ENCODE measurements around the gene C11orf58.
A peak's percentile ranks its signal among the peaks of the same experiment; 100 is the strongest.

The C11orf58 gene

DNA sequence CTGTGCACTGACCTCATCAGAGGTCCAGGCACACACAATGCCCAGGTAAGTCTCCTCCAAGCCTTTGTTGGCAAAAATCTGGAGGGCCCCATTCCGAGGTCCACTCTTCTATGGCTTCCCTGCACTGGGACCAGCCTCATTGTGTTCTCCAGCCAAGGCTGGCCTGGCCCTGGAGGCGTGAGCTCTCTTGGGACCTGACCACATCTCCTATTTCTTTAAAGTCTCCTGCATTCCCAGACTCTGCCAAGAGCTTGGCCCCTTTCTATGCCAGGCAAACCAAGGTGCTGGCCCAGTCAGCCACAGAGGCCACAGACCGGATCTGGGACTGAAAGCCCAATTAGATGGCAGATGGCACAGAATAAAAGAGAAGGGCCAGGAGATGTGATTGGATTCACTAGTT is 55.1 kb downstream of the C11orf58 start:
- Histone ChIP-seq H3K4me3 (ENCODE audit: control insufficient read depth in 1 of 7, extremely low read depth in 1 of 7, insufficient read depth in 4 of 7, low read depth in 2 of 7, low read length in 6 of 7) (no peak overlapping the region), H3K9me3 (ENCODE audit: control extremely low read depth in 1 of 5, control insufficient read depth in 4 of 5, insufficient read depth in 2 of 5, low read depth in 1 of 5, low read length in 4 of 5) (no peaks in the 10 kb centered on the region), H3K4me1 (ENCODE audit: control extremely low read depth in 1 of 4, control insufficient read depth in 4 of 4, insufficient read depth in 4 of 4, low read length in 3 of 4) (peaks cover 11 to 66% (median 51%) of the 10 kb centered on the region in 4 experiments), H3K27ac (ENCODE audit: insufficient read depth in 1 of 2, low read depth in 1 of 2, low read length in 2 of 2, poor library complexity in 1 of 2, severe bottlenecking in 2 of 2) (no peak overlapping the region), H3K27me3 (replicated peaks in 2 of 5; ENCODE audit: control insufficient read depth in 4 of 5, insufficient read depth in 5 of 5, low read length in 4 of 5) (no peaks in the 10 kb centered on the region), H3K36me3 (ENCODE audit: control insufficient read depth in 4 of 4, insufficient read depth in 4 of 4, low read length in 3 of 4) (peaks cover 0 to 2% (median 0%) of the 10 kb centered on the region in 4 experiments)
- no peak for DNase-seq
- CTCF ChIA-PET = interaction anchor here (0.9 to 14.6 kb wide), 3 partner anchors 17 to 90 kb away, joined by 3 to 184 read pairs (median 3); no protein-coding TSS in a partner anchor
- 100% methylated on average over 3 of the region's 3 CpGs for WGBS (ENCODE audit: insufficient coverage)
- POLR2A ChIA-PET = no interaction called here

DNA sequence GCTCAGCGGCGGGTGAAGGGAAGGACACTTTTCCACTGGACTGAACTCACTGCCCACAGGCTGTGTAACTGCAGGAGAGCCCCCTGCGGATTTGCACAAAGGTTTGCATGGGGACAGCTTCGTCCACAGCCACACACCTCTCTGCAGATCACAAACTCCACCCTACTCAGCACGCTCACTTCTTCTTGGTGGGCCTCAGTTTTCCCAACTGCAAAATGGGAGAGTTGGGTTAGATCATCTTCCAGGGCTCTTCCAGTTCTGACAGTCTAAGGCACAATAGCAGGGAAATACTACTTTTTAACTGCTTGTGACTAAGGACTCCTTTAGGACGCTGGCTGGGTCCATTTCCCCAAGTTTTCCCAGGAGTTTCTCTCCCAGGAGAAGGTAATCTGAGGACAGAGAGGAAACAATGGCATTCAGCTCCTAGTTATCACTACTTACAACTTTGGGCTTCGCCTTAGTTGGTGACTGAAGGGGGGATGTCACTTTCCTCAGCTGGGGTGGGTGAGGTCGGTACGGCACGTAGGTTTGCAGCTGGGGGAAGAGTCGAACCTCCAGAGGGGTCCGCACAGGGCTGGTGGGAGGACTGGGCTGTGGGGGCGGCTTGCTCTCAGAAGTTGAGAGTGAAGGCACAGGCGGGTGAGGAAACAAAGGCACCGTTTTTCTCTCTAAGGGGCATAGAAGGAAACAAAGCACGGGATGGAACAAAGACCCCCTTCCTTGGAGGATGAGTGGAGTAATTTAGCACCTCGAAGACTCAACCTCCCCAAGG is 55.8 kb downstream of the C11orf58 start:
- no peaks in the 10 kb centered on the region for H3K9me3 ChIP-seq (ENCODE audit: control extremely low read depth in 1 of 5, control insufficient read depth in 4 of 5, insufficient read depth in 2 of 5, low read depth in 1 of 5, low read length in 4 of 5)
- ChIA-PET POLR2A (no interaction called here), CTCF (interaction anchor here (1.0 to 14.6 kb wide), 4 partner anchors 9 to 45 kb away, joined by 3 to 184 read pairs (median 4); no protein-coding TSS in a partner anchor)
- H3K36me3 ChIP-seq (ENCODE audit: control insufficient read depth in 4 of 4, insufficient read depth in 4 of 4, low read length in 3 of 4) = peaks cover 0 to 2% (median 0%) of the 10 kb centered on the region in 4 experiments
- H3K27me3 ChIP-seq (replicated peaks in 2 of 5; ENCODE audit: control insufficient read depth in 4 of 5, insufficient read depth in 5 of 5, low read length in 4 of 5) = no peaks in the 10 kb centered on the region
- no peak overlapping the region for H3K4me3 ChIP-seq (ENCODE audit: control insufficient read depth in 1 of 7, extremely low read depth in 1 of 7, insufficient read depth in 4 of 7, low read depth in 2 of 7, low read length in 6 of 7)
- 94% methylated on average over 11 of the region's 17 CpGs for WGBS (ENCODE audit: insufficient coverage)
- DNase-seq = no peak
- H3K4me1 ChIP-seq (ENCODE audit: control extremely low read depth in 1 of 4, control insufficient read depth in 4 of 4, insufficient read depth in 4 of 4, low read length in 3 of 4) = peaks cover 11 to 62% (median 51%) of the 10 kb centered on the region in 4 experiments
- no peak overlapping the region for H3K27ac ChIP-seq (ENCODE audit: insufficient read depth in 1 of 2, low read depth in 1 of 2, low read length in 2 of 2, poor library complexity in 1 of 2, severe bottlenecking in 2 of 2)

DNA sequence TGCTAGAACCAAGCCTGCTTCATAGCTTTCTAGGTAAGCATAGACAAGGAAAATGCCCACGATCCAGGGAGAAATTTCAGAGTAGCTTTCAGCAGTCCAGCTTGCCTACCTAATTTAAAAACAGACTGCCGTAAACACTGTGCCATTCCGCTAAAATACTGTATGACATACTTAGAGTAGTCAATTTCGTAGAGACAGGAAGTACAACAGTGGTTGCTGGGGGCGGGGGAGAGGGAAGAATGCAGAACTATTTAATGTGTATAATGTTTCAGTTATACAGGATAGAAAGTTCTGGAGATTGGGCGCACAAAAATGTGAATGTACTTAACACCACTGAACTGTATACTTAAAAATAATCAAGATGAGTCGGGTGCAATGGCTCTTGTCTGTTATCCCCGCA is 56.7 kb downstream of the C11orf58 start:
- POLR2A ChIA-PET = no interaction called here
- DNase-seq = peak; percentile 41 to 82 (median 79)

DNA sequence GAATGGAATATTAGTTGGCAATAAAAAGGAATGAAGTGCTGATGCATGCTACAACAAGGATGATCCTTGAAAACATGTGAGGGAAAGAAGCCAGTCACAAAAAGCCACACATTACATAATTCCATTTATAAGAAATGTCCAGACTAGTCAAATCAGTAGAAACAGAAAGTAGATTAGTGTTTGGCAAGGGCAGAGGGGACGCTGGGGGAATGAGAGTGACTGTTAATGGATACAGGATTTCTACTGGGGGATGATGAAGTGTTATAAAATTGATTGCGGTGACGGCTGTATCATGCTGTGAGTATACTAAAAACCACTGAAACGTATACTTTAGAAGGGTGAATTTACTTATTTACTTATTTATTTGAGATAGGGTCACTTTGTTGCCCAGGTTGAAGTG is 57.9 kb downstream of the C11orf58 start:
- POLR2A ChIA-PET = no interaction called here
- DNase-seq = peak in 1 of 3 donors; percentile 22
- H3K27me3 ChIP-seq (replicated peaks in 2 of 5; ENCODE audit: control insufficient read depth in 4 of 5, insufficient read depth in 5 of 5, low read length in 4 of 5) = no peaks in the 10 kb centered on the region
- CTCF ChIA-PET = interaction anchor here (1.8 to 14.6 kb wide), 3 partner anchors 9 to 14 kb away, joined by 6 to 184 read pairs (median 11); no protein-coding TSS in a partner anchor
- H3K36me3 ChIP-seq (ENCODE audit: control insufficient read depth in 4 of 4, insufficient read depth in 4 of 4, low read length in 3 of 4) = peaks cover 0 to 2% (median 0%) of the 10 kb centered on the region in 4 experiments
- no peak overlapping the region for H3K27ac ChIP-seq (ENCODE audit: insufficient read depth in 1 of 2, low read depth in 1 of 2, low read length in 2 of 2, poor library complexity in 1 of 2, severe bottlenecking in 2 of 2)
- peaks cover 11 to 57% (median 43%) of the 10 kb centered on the region in 4 experiments for H3K4me1 ChIP-seq (ENCODE audit: control extremely low read depth in 1 of 4, control insufficient read depth in 4 of 4, insufficient read depth in 4 of 4, low read length in 3 of 4)
- no peak overlapping the region for H3K4me3 ChIP-seq (ENCODE audit: control insufficient read depth in 1 of 7, extremely low read depth in 1 of 7, insufficient read depth in 4 of 7, low read depth in 2 of 7, low read length in 6 of 7)
- no peaks in the 10 kb centered on the region for H3K9me3 ChIP-seq (ENCODE audit: control extremely low read depth in 1 of 5, control insufficient read depth in 4 of 5, insufficient read depth in 2 of 5, low read depth in 1 of 5, low read length in 4 of 5)
- 97% methylated on average over 3 of the region's 4 CpGs for WGBS (ENCODE audit: insufficient coverage)

More for the DNA sequence above, 56.7 kb downstream of the C11orf58 start:
- Histone ChIP-seq H3K27ac (ENCODE audit: insufficient read depth in 1 of 2, low read depth in 1 of 2, low read length in 2 of 2, poor library complexity in 1 of 2, severe bottlenecking in 2 of 2) (no peak overlapping the region), H3K36me3 (ENCODE audit: control insufficient read depth in 4 of 4, insufficient read depth in 4 of 4, low read length in 3 of 4) (peaks cover 0 to 2% (median 0%) of the 10 kb centered on the region in 4 experiments), H3K4me1 (ENCODE audit: control extremely low read depth in 1 of 4, control insufficient read depth in 4 of 4, insufficient read depth in 4 of 4, low read length in 3 of 4) (peaks cover 11 to 63% (median 49%) of the 10 kb centered on the region in 4 experiments), H3K4me3 (ENCODE audit: control insufficient read depth in 1 of 7, extremely low read depth in 1 of 7, insufficient read depth in 4 of 7, low read depth in 2 of 7, low read length in 6 of 7) (peak overlapping the region in 1 of 7 experiments; percentile 46), H3K27me3 (replicated peaks in 2 of 5; ENCODE audit: control insufficient read depth in 4 of 5, insufficient read depth in 5 of 5, low read length in 4 of 5) (no peaks in the 10 kb centered on the region), H3K9me3 (ENCODE audit: control extremely low read depth in 1 of 5, control insufficient read depth in 4 of 5, insufficient read depth in 2 of 5, low read depth in 1 of 5, low read length in 4 of 5) (no peaks in the 10 kb centered on the region)
- 50% methylated on average over 4 of the region's 8 CpGs for WGBS (ENCODE audit: insufficient coverage)
- CTCF ChIA-PET = interaction anchor here (1.0 to 14.6 kb wide), 3 partner anchors 10 to 46 kb away, joined by 3 to 184 read pairs (median 6); no protein-coding TSS in a partner anchor

DNA sequence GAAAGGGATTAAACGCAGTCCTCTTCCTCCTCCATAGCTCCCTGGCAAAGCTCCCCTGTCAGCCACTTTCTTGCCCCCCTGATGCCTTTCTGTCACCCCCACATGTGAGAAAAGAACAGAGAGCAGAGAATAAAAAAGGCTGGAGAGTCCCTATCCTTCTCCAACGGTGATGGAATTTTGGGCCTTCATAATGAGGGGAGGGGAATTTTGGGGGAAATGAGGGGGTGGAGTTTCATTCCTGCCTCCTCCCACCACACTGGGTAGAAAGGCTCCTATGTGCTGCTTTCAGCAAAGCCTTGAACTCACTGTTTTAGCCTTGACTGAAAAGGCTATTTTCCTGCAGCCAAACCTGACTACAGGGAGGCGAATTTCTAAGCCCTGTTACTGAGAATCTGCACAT is 59.3 kb downstream of the C11orf58 start:
- no peak overlapping the region for H3K27ac ChIP-seq (ENCODE audit: insufficient read depth in 1 of 2, low read depth in 1 of 2, low read length in 2 of 2, poor library complexity in 1 of 2, severe bottlenecking in 2 of 2)
- 100% methylated on average over 1 of the region's 3 CpGs for WGBS (ENCODE audit: insufficient coverage)
- no peaks in the 10 kb centered on the region for H3K27me3 ChIP-seq (replicated peaks in 2 of 5; ENCODE audit: control insufficient read depth in 4 of 5, insufficient read depth in 5 of 5, low read length in 4 of 5)
- ChIA-PET POLR2A (no interaction called here), CTCF (interaction anchor here (1.8 to 14.6 kb wide), 2 partner anchors 10 to 12 kb away, joined by 11 to 184 read pairs; no protein-coding TSS in a partner anchor)
- no peaks in the 10 kb centered on the region for H3K9me3 ChIP-seq (ENCODE audit: control extremely low read depth in 1 of 5, control insufficient read depth in 4 of 5, insufficient read depth in 2 of 5, low read depth in 1 of 5, low read length in 4 of 5)
- DNase-seq = no peak
- peaks cover 0 to 2% (median 0%) of the 10 kb centered on the region in 4 experiments for H3K36me3 ChIP-seq (ENCODE audit: control insufficient read depth in 4 of 4, insufficient read depth in 4 of 4, low read length in 3 of 4)
- H3K4me1 ChIP-seq (ENCODE audit: control extremely low read depth in 1 of 4, control insufficient read depth in 4 of 4, insufficient read depth in 4 of 4, low read length in 3 of 4) = peaks cover 3 to 43% (median 32%) of the 10 kb centered on the region in 4 experiments
- H3K4me3 ChIP-seq (ENCODE audit: control insufficient read depth in 1 of 7, extremely low read depth in 1 of 7, insufficient read depth in 4 of 7, low read depth in 2 of 7, low read length in 6 of 7) = no peak overlapping the region

DNA sequence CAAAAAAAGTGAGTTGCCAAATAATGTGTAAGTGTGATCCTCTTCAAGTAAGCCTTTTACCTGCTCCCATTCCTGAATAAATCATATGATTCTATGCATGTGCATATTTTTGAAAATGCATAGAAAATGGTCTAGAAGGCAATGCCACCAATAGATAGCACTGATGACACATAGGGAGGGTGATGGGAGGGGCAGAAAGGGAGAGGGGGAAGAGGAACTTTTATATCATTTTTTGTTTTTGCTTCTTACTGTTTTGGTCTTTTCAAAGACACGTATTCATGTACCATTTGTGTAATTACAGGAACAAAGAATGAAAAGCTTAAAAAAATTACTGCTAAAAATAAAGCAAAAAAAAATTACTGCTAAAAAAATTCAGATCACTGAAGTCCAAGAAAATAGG is 60.8 kb downstream of the C11orf58 start:
- ChIA-PET CTCF (no interaction called here), POLR2A (no interaction called here)
- Histone ChIP-seq H3K4me3 (ENCODE audit: control insufficient read depth in 1 of 7, extremely low read depth in 1 of 7, insufficient read depth in 4 of 7, low read depth in 2 of 7, low read length in 6 of 7) (no peak overlapping the region), H3K27ac (ENCODE audit: insufficient read depth in 1 of 2, low read depth in 1 of 2, low read length in 2 of 2, poor library complexity in 1 of 2, severe bottlenecking in 2 of 2) (no peak overlapping the region), H3K36me3 (ENCODE audit: control insufficient read depth in 4 of 4, insufficient read depth in 4 of 4, low read length in 3 of 4) (no peaks in the 10 kb centered on the region), H3K4me1 (ENCODE audit: control extremely low read depth in 1 of 4, control insufficient read depth in 4 of 4, insufficient read depth in 4 of 4, low read length in 3 of 4) (peaks cover 3 to 33% (median 23%) of the 10 kb centered on the region in 4 experiments), H3K9me3 (ENCODE audit: control extremely low read depth in 1 of 5, control insufficient read depth in 4 of 5, insufficient read depth in 2 of 5, low read depth in 1 of 5, low read length in 4 of 5) (no peaks in the 10 kb centered on the region), H3K27me3 (replicated peaks in 2 of 5; ENCODE audit: control insufficient read depth in 4 of 5, insufficient read depth in 5 of 5, low read length in 4 of 5) (no peaks in the 10 kb centered on the region)
- no CpG with 5 or more reads among the region's 1 CpG for WGBS (ENCODE audit: insufficient coverage)
- DNase-seq = no peak

DNA sequence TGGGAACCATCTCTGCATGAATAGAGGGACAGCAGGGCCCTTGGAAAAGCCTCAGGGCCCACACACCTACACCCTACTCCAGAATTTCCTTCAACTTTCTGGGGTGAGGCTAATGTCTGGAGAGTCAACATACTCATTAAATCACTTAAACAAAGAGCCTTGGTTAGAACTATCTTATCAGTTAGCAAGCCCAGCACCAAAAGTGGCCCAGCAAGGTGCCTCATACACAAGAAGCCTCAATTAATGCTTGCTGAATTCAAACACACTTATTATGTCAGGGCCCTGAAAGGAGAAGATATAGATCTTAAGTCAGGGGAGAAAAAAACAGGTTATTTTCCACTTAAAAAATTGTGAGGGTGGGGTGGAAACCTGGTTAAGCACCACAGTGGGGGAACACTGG is 61.4 kb downstream of the C11orf58 start:
- no peaks in the 10 kb centered on the region for H3K27me3 ChIP-seq (replicated peaks in 2 of 5; ENCODE audit: control insufficient read depth in 4 of 5, insufficient read depth in 5 of 5, low read length in 4 of 5)
- H3K4me3 ChIP-seq (ENCODE audit: control insufficient read depth in 1 of 7, extremely low read depth in 1 of 7, insufficient read depth in 4 of 7, low read depth in 2 of 7, low read length in 6 of 7) = no peak overlapping the region
- DNase-seq = no peak
- ChIA-PET POLR2A (no interaction called here), CTCF (interaction anchor here (2.6 to 2.8 kb wide), 2 partner anchors 12 to 15 kb away, joined by 10 to 28 read pairs; no protein-coding TSS in a partner anchor)
- no peaks in the 10 kb centered on the region for H3K36me3 ChIP-seq (ENCODE audit: control insufficient read depth in 4 of 4, insufficient read depth in 4 of 4, low read length in 3 of 4)
- peaks cover 2 to 32% (median 17%) of the 10 kb centered on the region in 4 experiments for H3K4me1 ChIP-seq (ENCODE audit: control extremely low read depth in 1 of 4, control insufficient read depth in 4 of 4, insufficient read depth in 4 of 4, low read length in 3 of 4)
- H3K9me3 ChIP-seq (ENCODE audit: control extremely low read depth in 1 of 5, control insufficient read depth in 4 of 5, insufficient read depth in 2 of 5, low read depth in 1 of 5, low read length in 4 of 5) = no peaks in the 10 kb centered on the region
- H3K27ac ChIP-seq (ENCODE audit: insufficient read depth in 1 of 2, low read depth in 1 of 2, low read length in 2 of 2, poor library complexity in 1 of 2, severe bottlenecking in 2 of 2) = no peak overlapping the region
